Naive thymus-derived CD8-positive, alpha-beta T cell (primary cell): ENCODE results near the gene TENT4A. TPM values are rescaled to one million over a fixed set of nuclear protein-coding genes. Genes with fewer than 3 reads are reported as not detected.

ENCODE experiments used
- ATAC-seq, 2 donors: fragments of 150-1000 bp; cut with Tn5 transposase in 1 of 2; sonication (Bioruptor Pico), chemical (Tn5 transposase) in 1 of 2; 1 replicate in 1 of 2; 2 replicates in 1 of 2; pipeline ENCODE4 v1.10.0; 2021; ENCODE audit warnings: mild to moderate bottlenecking in 2 of 2, moderate library complexity in 2 of 2
- POLR2A ChIA-PET: fragments of 350-600 bp; sonication (Branson Sonifier 250); formaldehyde crosslinking; loops from one replicate; lab custom pipeline; 2021; ENCODE audit warnings: antibody characterized with exemption; lab: Charles Lee
- DNase-seq, 10 donors: peaks; one replicate each; pipeline versions ENCODE4 v3.0.0 to v3.0.0-alpha.2; 2020 to 2022
- H3K27ac Mint-ChIP-seq, 10 donors: one replicate each; pipeline ENCODE4 v1.8.0; 2020 to 2022; ENCODE audit warnings: mild to moderate bottlenecking in 10 of 10, mixed read lengths in 10 of 10, moderate library complexity in 4 of 10, inconsistent platforms in 1 of 10
- H3K27me3 Mint-ChIP-seq, 5 donors: one replicate each; pipeline ENCODE4 v1.8.0; 2021 to 2022; ENCODE audit warnings: mixed read lengths in 5 of 5
- H3K36me3 Mint-ChIP-seq, 3 donors: one replicate each; pipeline ENCODE4 v1.8.0; 2020 to 2022; ENCODE audit warnings: mixed read lengths in 3 of 3, mild to moderate bottlenecking in 2 of 3, inconsistent platforms in 1 of 3
- H3K4me1 Mint-ChIP-seq, 4 donors: one replicate each; pipeline ENCODE4 v1.8.0; 2021 to 2022; ENCODE audit warnings: mixed read lengths in 4 of 4
- H3K4me3 Mint-ChIP-seq, 10 donors: one replicate each; pipeline ENCODE4 v1.8.0; 2020 to 2022; ENCODE audit warnings: mild to moderate bottlenecking in 10 of 10, mixed read lengths in 10 of 10, moderate library complexity in 6 of 10, inconsistent platforms in 1 of 10
- H3K9me3 Mint-ChIP-seq, 9 donors: one replicate each; pipeline ENCODE4 v1.8.0; 2020 to 2022; ENCODE audit warnings: mixed read lengths in 9 of 9, mild to moderate bottlenecking in 3 of 9, inconsistent platforms in 1 of 9, moderate library complexity in 1 of 9
- polyA plus RNA-seq, 3 donors: library from polyadenylated mRNA; unstranded; fragments of 300-500 nt; fragmentation: Illumina TruSeq; gene quantifications; one replicate each; pipeline ENCODE4 v1.2.3, GENCODE V29; 2021
- total RNA-seq, 8 experiments: library from RNA in 2 of 8; stranded (reverse) in 2 of 8; gene quantifications; one replicate each; pipeline ENCODE4 v1.2.3 and lab custom pipeline; 2021 to 2026

TENT4A gene
- total and polyA plus RNA-seq, 5 experiments from 2014 or later = 0.72 to 53.7 (median 1.2) TPM

GRCh38 chr5:6701491-6701890 lies 11.7 kb upstream of the TENT4A start:
- H3K4me3 Mint-ChIP-seq = no peak overlapping the region
- peaks cover 10 to 41% (median 33%) of the 10 kb centered on the region in 5 donors for H3K27me3 Mint-ChIP-seq
- H3K4me1 Mint-ChIP-seq = peaks cover 0 to 6% (median 0%) of the 10 kb centered on the region in 4 donors
- H3K9me3 Mint-ChIP-seq = peaks cover 0 to 3% (median 0%) of the 10 kb centered on the region in 9 donors
- ATAC-seq (no peak), DNase-seq (no peak)
- POLR2A ChIA-PET = no interaction called here
- peaks cover 0 to 5% (median 0%) of the 10 kb centered on the region in 3 donors for H3K36me3 Mint-ChIP-seq
- H3K27ac Mint-ChIP-seq = no peak overlapping the region

- Mint-ChIP-seq H3K27me3 (peaks cover 4 to 32% (median 22%) of the 10 kb centered on the region in 5 donors), H3K36me3 (peaks cover 0 to 5% (median 0%) of the 10 kb centered on the region in 3 donors), H3K4me1 (peaks cover 0 to 6% (median 0%) of the 10 kb centered on the region in 4 donors), H3K4me3 (no peak overlapping the region), H3K9me3 (no peaks in the 10 kb centered on the region), H3K27ac (no peak overlapping the region)
- DNase-seq = no peak
- POLR2A ChIA-PET = no interaction called here
- no peak for ATAC-seq
These were observed 10.6 kb upstream of the TENT4A start for GRCh38 chr5:6702633-6703032.

GRCh38 chr5:6703806-6704205 lies 9.4 kb upstream of the TENT4A start:
- H3K36me3 Mint-ChIP-seq = peaks cover 0 to 5% (median 0%) of the 10 kb centered on the region in 3 donors
- POLR2A ChIA-PET = no interaction called here
- no peak overlapping the region for H3K27ac Mint-ChIP-seq
- no peak overlapping the region for H3K4me3 Mint-ChIP-seq
- no peaks in the 10 kb centered on the region for H3K9me3 Mint-ChIP-seq
- peaks cover 2 to 26% (median 21%) of the 10 kb centered on the region in 5 donors for H3K27me3 Mint-ChIP-seq
- no peak for ATAC-seq
- H3K4me1 Mint-ChIP-seq = peaks cover 0 to 6% (median 0%) of the 10 kb centered on the region in 4 donors
- DNase-seq = no peak

DNA sequence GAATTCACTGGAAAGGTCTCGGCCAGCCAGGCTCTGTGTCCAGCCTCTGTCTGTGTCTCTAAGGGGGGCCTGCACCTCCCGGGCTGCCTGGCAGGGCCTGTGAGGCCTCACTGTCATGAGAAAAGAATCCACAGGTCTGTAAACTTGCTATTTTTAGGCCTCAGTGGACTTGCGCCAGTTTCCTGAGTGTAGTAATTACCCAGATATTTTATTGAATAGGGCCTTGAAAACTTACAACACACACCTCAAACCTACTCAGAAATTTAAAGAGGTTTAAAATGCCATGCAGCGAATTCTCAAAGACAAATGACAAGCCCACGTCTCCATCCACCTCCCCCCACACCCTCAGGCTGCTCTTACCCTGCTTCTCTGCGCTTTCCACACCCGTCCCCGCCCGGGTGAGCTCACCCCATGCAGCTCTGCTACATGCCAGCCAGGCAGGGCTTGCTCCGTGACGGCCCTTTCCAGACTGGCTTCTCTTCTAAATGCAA lies 8.8 kb upstream of the TENT4A start:
- POLR2A ChIA-PET = no interaction called here
- H3K9me3 Mint-ChIP-seq = no peaks in the 10 kb centered on the region
- no peak overlapping the region for H3K4me3 Mint-ChIP-seq
- DNase-seq = no peak
- peaks cover 0 to 2% (median 0%) of the 10 kb centered on the region in 3 donors for H3K36me3 Mint-ChIP-seq
- no peak overlapping the region for H3K27ac Mint-ChIP-seq
- H3K27me3 Mint-ChIP-seq = peaks cover 2 to 26% (median 19%) of the 10 kb centered on the region in 5 donors
- peaks cover 0 to 6% (median 0%) of the 10 kb centered on the region in 4 donors for H3K4me1 Mint-ChIP-seq
- no peak for ATAC-seq

DNA sequence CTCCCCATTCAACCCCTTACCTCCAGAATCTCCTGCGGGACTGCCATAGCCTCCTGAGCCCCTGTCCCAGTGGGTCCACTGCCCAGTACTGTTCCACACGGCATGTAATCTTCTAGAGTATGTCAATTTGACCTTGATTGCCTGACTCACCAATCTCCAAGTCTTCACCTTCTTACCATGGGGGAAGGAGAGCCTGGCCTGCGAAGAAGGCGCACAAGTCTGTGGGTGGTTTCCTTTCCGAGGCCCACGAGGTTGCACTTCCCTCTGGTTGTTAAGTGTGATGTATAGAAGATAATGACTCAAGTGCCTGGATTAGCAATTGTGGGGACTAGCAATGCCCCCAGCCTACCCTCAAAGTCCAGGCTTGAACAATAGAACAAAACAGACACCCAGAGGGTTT lies 8.1 kb upstream of the TENT4A start:
- peak overlapping the region in 1 of 10 donors; percentile 48 for H3K27ac Mint-ChIP-seq
- no peaks in the 10 kb centered on the region for H3K9me3 Mint-ChIP-seq
- DNase-seq (no peak), ATAC-seq (no peak)
- no peak overlapping the region for H3K4me3 Mint-ChIP-seq
- H3K27me3 Mint-ChIP-seq = peaks cover 2 to 22% (median 13%) of the 10 kb centered on the region in 5 donors
- H3K36me3 Mint-ChIP-seq = no peaks in the 10 kb centered on the region
- H3K4me1 Mint-ChIP-seq = peaks cover 0 to 6% (median 0%) of the 10 kb centered on the region in 4 donors
- POLR2A ChIA-PET = no interaction called here

DNA sequence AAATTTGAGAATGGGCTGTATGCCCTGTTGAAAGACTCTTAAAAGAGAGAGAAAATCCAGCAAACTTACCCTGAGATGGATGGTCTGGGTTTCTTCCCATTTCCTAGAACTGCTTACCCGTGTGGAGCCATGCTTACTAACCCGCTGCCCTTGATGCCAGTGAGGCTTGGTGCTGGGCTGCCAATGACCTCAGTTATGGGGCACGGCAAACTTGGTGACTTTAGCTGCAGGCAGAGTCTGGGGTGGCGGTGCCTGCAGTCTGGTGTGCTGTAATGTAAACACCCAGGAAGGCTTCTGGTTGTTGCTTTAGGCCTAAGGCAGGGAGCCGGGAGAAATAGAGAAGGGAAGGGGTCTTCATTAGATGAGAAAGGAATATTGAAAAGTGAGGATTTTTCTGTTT lies 7.3 kb upstream of the TENT4A start:
- peaks cover 0 to 4% (median under 1%) of the 10 kb centered on the region in 4 donors for H3K4me1 Mint-ChIP-seq
- no peaks in the 10 kb centered on the region for H3K9me3 Mint-ChIP-seq
- ATAC-seq = no peak
- no peaks in the 10 kb centered on the region for H3K36me3 Mint-ChIP-seq
- POLR2A ChIA-PET = no interaction called here
- no peak for DNase-seq
- peaks cover 0 to 15% (median 4%) of the 10 kb centered on the region in 5 donors for H3K27me3 Mint-ChIP-seq
- peak overlapping the region in 1 of 10 donors; percentile 22 for H3K27ac Mint-ChIP-seq
- H3K4me3 Mint-ChIP-seq = no peak overlapping the region

DNA sequence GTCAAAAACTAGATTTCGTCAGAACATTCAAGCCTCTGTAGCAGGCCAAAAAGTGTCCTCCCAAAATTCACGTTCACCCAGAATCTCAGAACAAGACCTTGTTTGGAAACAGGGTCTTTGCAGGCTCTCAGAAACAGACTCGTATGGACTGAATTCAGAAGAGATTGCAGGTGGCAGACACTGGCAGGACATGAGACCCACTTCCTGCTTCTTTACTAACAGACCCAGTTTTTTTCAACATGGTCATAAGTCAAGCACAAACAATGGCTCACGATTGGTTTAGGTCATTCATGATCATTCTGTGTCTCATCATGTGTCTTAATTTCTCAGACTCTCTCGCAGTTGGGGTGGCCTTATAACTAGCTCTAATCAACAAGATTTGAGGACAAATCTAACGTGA lies 5.4 kb upstream of the TENT4A start:
- peaks cover 0 to 4% (median 0%) of the 10 kb centered on the region in 5 donors for H3K27me3 Mint-ChIP-seq
- POLR2A ChIA-PET = no interaction called here
- H3K36me3 Mint-ChIP-seq = no peaks in the 10 kb centered on the region
- ATAC-seq (no peak), DNase-seq (no peak)
- H3K4me1 Mint-ChIP-seq = peaks cover 0 to 9% (median 8%) of the 10 kb centered on the region in 4 donors
- no peaks in the 10 kb centered on the region for H3K9me3 Mint-ChIP-seq
- no peak overlapping the region for H3K27ac Mint-ChIP-seq
- H3K4me3 Mint-ChIP-seq = no peak overlapping the region

DNA sequence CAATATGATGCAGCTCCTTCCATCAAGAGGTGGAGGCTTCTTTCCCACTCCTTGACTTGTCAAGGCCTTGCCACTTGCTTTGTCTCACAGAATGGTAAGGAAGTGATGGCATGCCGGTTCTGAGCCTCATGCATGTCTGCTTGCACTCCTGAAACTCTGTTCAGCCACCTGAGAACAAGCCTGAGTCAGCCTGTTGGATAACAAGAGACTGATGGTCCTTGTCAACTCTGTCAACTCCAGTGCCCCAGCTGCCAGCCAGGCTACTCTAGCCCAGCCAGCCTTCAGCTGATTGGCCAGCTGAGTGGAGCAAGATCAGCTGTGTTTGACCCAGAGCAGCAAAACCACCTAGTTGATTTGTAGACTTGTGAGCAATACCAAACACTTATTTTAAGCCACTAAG lies 4.4 kb upstream of the TENT4A start:
- Mint-ChIP-seq H3K27ac (peak overlapping the region in 1 of 10 donors; percentile 81), H3K27me3 (peaks cover 0 to 4% (median 0%) of the 10 kb centered on the region in 5 donors), H3K4me3 (peak overlapping the region in 1 of 10 donors; percentile 20)

GRCh38 chr5:6710070-6710469 lies 3.2 kb upstream of the TENT4A start:
- peaks cover 4 to 11% (median 7%) of the 10 kb centered on the region in 4 donors for H3K4me1 Mint-ChIP-seq
- peaks cover 0 to 1% (median 0%) of the 10 kb centered on the region in 5 donors for H3K27me3 Mint-ChIP-seq
- H3K36me3 Mint-ChIP-seq = no peaks in the 10 kb centered on the region
- no peaks in the 10 kb centered on the region for H3K9me3 Mint-ChIP-seq
- H3K4me3 Mint-ChIP-seq = peak overlapping the region in 4 of 10 donors; percentile 2 to 45 (median 16)
- POLR2A ChIA-PET = interaction anchor here (0.7 kb wide), 1 partner anchor 27 kb away, joined by 3 read pairs; no protein-coding TSS in a partner anchor
- H3K27ac Mint-ChIP-seq = no peak overlapping the region
- no peak for DNase-seq
- ATAC-seq = no peak

More for the DNA sequence above, 4.4 kb upstream of the TENT4A start:
- ATAC-seq (no peak), DNase-seq (no peak)
- peaks cover 0 to 9% (median 8%) of the 10 kb centered on the region in 4 donors for H3K4me1 Mint-ChIP-seq
- no peaks in the 10 kb centered on the region for H3K9me3 Mint-ChIP-seq
- POLR2A ChIA-PET = no interaction called here
- H3K36me3 Mint-ChIP-seq = no peaks in the 10 kb centered on the region

DNA sequence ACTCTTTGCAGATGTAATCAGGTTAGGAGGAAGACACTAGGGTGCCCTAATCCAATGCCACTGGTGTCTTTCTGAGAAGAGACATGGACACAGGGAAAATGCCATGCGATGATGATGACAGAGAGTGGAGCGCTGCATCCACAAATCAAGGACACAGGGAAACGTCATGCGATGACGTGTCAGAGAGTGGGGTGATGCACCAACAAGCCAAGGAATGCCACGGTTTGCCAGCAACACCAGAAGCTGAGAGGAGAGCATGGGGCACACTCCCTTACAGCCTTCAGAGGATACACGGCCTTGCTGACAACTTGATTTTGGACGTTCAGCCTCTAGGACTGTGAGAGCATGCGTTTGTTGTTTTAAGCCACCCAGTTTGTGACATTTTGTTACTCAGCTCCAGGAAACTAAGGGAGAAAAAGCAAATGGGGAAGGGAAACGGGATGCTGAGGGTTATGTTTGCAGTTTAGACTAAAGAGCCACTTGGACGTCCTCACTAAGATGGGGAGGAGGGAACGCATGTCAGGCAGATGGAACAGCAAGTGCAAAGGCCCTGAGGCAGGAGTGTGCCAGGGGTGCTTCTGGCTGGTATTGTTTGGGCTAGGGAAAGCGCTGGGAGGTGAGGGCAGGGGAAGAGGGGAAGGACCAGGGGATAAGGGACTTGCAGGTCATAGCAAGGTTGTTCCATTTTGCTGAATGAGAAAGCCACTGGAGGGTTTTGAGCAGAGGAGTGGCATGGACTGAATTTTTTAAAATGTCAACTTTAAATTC lies 2.5 kb upstream of the TENT4A start:
- no peaks in the 10 kb centered on the region for H3K36me3 Mint-ChIP-seq
- POLR2A ChIA-PET = interaction anchor here (2.8 kb wide), 1 partner anchor 78 kb away, joined by 18 read pairs; the partner anchor contains the start of genes NSUN2 and SRD5A1
- no peaks in the 10 kb centered on the region for H3K9me3 Mint-ChIP-seq
- peak overlapping the region in 6 of 10 donors; percentile 29 to 94 (median 62) for H3K27ac Mint-ChIP-seq
- H3K4me1 Mint-ChIP-seq = peaks cover 6 to 17% (median 14%) of the 10 kb centered on the region in 4 donors
- H3K4me3 Mint-ChIP-seq = peak overlapping the region in 8 of 10 donors; percentile 19 to 71 (median 51)
- ATAC-seq (no peak), DNase-seq (no peak)
- no peaks in the 10 kb centered on the region for H3K27me3 Mint-ChIP-seq

GRCh38 chr5:6711409-6712141 lies 1.7 kb upstream of the TENT4A start:
- Mint-ChIP-seq H3K27ac (peak overlapping the region; percentile 66 to 96 (median 90)), H3K9me3 (no peaks in the 10 kb centered on the region), H3K4me3 (peak overlapping the region; percentile 83 to 92 (median 88)), H3K4me1 (peaks cover 15 to 26% (median 22%) of the 10 kb centered on the region in 4 donors), H3K36me3 (no peaks in the 10 kb centered on the region), H3K27me3 (no peaks in the 10 kb centered on the region)
- DNase-seq (no peak), ATAC-seq (no peak)
- POLR2A ChIA-PET = interaction anchor here (1.3 to 2.8 kb wide), 2 partner anchors 18 to 79 kb away, joined by 4 to 18 read pairs; partner anchors contain the start of genes NSUN2 and SRD5A1

DNA sequence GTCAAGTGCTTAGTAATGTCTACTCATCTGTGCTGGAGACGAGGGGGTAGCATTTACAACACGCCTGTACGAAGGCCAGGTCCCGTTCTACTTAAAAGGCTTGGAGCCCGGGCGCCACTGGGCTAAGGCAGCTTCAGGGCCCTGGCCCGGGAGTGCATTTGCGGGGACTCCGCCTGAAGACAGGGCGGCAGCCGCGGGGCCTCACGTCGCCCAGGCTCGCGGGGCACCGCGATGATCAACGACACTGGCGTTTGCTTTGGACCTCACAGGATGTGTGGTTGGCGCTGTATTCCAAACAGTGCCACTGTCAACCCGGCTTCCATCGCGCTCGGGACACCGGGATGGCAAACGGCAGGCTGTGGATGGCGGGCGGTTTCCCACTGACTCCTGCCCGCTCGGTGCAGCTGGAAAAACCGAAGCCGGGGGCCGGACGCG lies 1.1 kb upstream of the TENT4A start:
- Mint-ChIP-seq H3K4me1 (peaks cover 17 to 32% (median 28%) of the 10 kb centered on the region in 4 donors), H3K9me3 (no peaks in the 10 kb centered on the region), H3K27me3 (no peaks in the 10 kb centered on the region), H3K36me3 (no peaks in the 10 kb centered on the region), H3K4me3 (peak overlapping the region; percentile 83 to 92 (median 88)), H3K27ac (peak overlapping the region; percentile 66 to 96 (median 92))
- POLR2A ChIA-PET = interaction anchor here (1.3 to 2.8 kb wide), 2 partner anchors 17 to 79 kb away, joined by 4 to 18 read pairs; partner anchors contain the start of genes NSUN2 and SRD5A1
- DNase-seq = peak; percentile 17 to 67 (median 36)
- peak; percentile 13 to 18 for ATAC-seq
